Hematopoietic multipotent progenitor cell treated with erythropoietin and hydrocortisone succinate and interleukin-3 and kit ligand, for 6 days (in vitro differentiated cells): ENCODE data around the gene PTPRN2.
"Not testable (repeated sequence)": the region's sequence is repeated elsewhere in the genome, so short reads cannot be mapped to it uniquely, and the experiment has no call there.

ENCODE experiments used
- DNase-seq: peaks from one replicate; pipeline ENCODE4 v3.0.0-alpha.2; 2015

Gene PTPRN2

GRCh38 chr7:157928171-157928794, 659.3 kb downstream of the PTPRN2 start:
- no peak for DNase-seq

GRCh38 chr7:157927313-157927925, 660.2 kb downstream of the PTPRN2 start:
- no peak for DNase-seq

GRCh38 chr7:157926521-157927150, 661.0 kb downstream of the PTPRN2 start:
- DNase-seq: no peak

- DNase-seq: no peak
These were observed 661.5 kb downstream of the PTPRN2 start for GRCh38 chr7:157926107-157926506.

GRCh38 chr7:157925383-157925875, 662.2 kb downstream of the PTPRN2 start:
- no peak for DNase-seq

GRCh38 chr7:157923903-157924630, 663.6 kb downstream of the PTPRN2 start:
- DNase-seq: no peak

- DNase-seq: no peak
These were observed 665.0 kb downstream of the PTPRN2 start for GRCh38 chr7:157922576-157922975.

GRCh38 chr7:157918326-157919080, 669.1 kb downstream of the PTPRN2 start:
- no peak for DNase-seq

GRCh38 chr7:157916946-157917640, 670.5 kb downstream of the PTPRN2 start:
- DNase-seq: no peak

- DNase-seq: no peak
These were observed 677.2 kb downstream of the PTPRN2 start for GRCh38 chr7:157910446-157910845.

GRCh38 chr7:157910045-157910444, 677.6 kb downstream of the PTPRN2 start:
- not testable (repeated sequence) for DNase-seq

GRCh38 chr7:157909370-157909769, 678.3 kb downstream of the PTPRN2 start:
- no peak for DNase-seq

- no peak for DNase-seq
These were observed 679.4 kb downstream of the PTPRN2 start for GRCh38 chr7:157908006-157908782.

- DNase-seq: no peak
These were observed 680.5 kb downstream of the PTPRN2 start for GRCh38 chr7:157907091-157907490.

- DNase-seq: no peak
These were observed 681.0 kb downstream of the PTPRN2 start for GRCh38 chr7:157906583-157906982.

- DNase-seq: no peak
These were observed 681.8 kb downstream of the PTPRN2 start for GRCh38 chr7:157905651-157906461.

GRCh38 chr7:157904866-157905570, 682.6 kb downstream of the PTPRN2 start:
- DNase-seq: no peak

- DNase-seq: no peak
These were observed 683.3 kb downstream of the PTPRN2 start for GRCh38 chr7:157904211-157904865.

- DNase-seq: no peak
These were observed 683.9 kb downstream of the PTPRN2 start for GRCh38 chr7:157903710-157904109.
